NCI-H2171 (cell line): Measurements from ENCODE around the gene BCL6.
A peak's percentile ranks its signal among the peaks of the same experiment; 100 is the strongest.

ENCODE experiments used
- DNase-seq: peaks from one replicate; lab custom pipeline; 2025; lab: John Stamatoyannopoulos, UW

Gene BCL6

DNA sequence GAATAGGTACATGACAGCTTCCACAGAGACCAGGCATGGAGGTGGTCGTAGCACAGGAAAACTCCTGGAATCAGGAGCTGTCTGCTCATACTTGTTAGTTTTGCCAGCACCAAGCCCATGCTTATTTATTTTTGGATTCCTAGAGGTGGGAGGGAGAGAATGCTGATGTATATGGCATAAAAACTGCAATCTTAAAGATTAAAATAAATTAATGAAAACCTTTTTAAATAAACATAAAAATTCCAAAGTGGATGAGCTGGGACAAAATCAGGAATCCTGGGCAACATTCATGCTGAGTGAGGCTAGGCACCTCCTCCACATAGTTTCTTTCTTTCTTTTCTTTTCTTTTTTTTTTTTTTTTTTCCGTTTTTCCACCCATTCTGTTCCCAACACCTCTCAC lies 14.3 kb upstream of the BCL6 start:
- no peak for DNase-seq

DNA sequence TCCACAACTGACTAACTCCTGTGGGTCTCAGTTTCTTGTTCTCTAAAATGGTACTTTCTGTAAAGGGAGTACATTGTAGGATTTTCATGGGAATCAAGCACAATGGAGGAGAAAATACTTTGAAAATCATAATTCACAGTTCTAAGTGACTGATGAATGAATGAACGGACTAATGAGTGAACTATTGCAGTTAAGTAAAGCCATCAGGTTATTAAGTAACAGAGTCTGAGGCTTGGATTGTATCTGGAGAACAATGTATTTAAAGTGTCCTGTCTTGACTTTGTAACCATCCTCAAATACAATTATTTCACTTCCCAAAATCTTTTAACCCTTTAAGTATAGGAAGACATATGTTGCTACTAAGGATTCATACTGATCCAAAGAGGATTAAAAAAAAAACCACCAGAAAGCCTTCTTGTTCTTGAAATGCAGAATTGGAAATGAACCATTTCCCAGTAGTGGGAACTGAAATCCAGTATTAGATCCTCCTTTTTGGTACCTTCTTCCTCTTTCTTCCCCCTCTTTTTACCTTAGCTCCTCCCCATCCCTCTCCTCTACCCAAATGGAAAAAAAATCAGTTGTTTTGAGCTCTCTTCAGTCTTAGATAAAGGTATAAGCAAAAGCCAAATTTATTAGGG lies 13.2 kb upstream of the BCL6 start:
- no peak for DNase-seq

DNA sequence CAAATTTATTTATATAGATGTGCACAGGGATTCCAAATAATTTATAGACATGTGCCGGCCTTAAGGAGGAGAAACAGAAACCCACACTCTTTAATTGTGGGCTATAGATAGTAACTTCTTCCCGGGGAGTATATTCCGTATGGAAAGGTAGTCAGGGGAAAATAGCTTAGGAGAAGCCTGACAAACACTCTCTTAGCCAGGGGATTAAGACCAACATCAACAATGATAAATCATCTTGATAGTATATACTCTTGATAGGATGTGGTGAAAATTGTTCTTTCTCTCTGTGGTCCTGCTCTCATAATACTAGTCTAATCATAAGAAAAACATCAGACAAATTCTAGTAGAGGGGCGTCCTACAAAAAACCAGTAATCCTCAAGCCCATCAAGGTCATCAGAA lies 8.2 kb upstream of the BCL6 start:
- no peak for DNase-seq

DNA sequence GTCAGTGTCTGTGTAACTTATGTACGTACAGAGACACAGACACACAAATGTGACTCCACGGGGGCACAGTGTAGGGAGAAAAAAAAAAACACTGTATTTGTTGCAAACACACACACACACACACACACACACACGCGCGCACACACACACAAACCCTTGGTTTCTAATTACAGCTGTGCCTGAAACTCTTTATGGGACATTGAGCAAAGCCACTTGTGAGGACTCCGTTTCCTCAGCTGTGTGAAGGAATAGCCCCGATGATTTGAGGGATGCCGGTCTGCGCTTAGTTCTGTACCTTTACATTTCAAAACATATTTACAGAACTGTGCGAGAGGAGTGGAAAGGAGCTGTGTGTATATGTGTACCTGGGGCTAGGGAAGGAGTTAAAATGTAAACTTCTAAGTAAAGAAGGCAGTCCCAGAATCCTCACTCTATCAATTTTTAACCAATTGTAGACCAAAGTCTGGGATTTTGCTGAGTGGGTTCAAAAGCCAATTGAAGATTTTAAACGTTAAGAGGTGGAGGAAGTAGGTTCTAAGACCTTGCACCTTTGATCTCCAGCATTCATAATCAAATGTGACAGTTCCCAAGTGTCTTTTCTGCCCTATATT lies 5.3 kb upstream of the BCL6 start:
- DNase-seq, result no peak

DNA sequence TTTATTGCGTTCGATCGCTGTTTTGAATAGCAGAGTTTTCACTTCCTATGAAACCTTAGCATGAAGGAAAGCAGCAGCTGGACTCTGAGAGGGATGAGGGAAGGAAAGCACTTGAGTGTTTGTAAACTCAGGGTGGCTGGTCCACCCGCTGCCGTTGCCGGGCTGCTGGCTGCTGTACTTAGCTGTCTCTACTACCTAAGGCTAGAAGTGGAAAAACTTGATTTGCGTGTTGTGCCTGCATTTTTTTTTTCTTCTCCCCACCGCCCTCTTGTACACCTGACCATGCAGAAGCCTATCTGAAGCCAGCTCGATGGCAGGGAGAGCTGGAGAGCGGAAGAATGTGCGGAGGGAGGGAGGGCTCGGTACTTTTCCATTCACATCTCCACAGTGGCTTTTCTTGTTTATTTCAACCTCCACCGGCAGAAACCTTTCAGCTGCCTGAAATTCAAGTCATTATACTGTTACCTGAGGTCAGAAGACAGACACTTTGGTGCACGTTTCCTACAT lies 4.8 kb upstream of the BCL6 start:
- DNase-seq, result no peak

DNA sequence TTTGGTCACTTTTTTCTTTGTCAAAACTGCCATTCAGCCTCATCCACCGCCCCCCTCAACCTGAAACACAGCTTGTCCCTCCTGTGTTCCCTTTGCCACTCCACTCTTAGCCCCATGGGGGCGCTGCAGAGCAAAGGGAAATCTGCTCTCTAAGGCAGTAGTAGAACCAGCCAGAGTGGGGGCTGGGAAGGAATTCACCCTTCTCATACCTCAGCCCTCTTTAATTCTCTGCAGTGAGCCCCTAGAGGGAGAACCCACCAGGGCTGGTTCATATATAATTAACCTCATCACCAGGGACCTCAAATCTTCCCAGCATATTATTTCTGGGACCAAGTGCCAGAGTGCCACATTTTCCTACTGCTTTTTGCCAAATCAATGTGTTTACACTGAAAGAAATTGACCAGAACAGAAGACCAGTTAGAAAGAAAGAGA lies 2.8 kb upstream of the BCL6 start:
- peak; percentile 26 for DNase-seq

DNA sequence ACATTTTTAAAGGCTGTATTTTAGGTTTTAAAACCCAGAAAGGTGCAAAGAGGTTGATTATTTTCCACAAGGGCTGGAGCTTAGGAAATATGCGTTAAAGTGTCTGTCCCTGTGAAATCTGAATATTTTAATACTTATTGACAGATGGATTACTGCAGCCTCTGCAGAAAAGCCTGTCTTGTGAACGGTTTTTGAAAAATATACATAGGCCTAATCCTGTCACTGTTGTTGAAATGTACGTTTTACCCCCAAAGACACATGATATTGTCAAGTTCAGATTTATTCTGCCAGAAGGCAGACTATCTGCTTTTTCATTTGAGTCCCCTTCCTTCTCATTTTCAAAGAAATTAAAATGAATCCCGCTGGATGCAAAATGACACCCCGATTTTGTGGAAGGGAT lies 2.2 kb upstream of the BCL6 start:
- DNase-seq, result no peak

DNA sequence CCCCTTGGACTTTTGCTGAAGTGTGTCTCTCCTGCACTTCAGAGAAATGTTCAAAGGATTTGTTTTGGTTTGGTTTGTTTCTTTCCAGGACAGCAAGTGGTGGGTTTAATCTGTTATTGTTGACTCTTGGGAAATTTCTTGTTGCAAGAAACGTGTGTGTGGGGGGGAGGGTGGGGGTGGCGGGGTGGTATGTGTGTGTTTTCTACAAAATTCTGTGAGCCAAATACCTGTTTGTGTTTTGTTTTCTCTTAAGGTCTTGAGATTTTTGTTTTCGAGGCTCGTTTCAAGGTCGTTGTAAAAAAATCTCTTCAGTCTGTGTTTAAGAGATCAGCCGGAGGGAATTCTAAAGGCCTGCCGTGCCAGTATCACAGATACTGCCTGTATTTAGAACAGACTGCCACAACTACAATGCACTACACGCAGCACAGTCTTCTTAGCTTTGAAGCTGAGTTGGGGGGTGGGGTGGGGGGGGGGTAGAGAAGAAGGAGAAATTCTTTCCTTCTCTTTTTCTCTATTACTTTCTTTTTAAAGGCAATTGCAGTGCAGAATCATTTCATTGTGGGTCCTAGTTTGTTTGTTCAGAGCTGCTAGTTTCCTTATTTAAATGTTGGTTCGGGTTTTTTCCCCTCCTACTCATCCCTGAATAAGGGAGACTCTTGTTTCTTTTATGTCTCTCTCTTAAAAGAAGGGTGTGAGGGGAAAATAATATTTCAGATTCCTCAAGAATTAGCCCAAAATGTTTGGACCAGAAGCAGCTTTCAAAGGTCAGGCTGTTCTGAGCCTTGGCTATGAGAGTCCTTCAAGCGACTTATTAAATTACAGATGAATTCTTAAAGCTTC lies 1.4 kb upstream of the BCL6 start:
- no peak for DNase-seq

DNA sequence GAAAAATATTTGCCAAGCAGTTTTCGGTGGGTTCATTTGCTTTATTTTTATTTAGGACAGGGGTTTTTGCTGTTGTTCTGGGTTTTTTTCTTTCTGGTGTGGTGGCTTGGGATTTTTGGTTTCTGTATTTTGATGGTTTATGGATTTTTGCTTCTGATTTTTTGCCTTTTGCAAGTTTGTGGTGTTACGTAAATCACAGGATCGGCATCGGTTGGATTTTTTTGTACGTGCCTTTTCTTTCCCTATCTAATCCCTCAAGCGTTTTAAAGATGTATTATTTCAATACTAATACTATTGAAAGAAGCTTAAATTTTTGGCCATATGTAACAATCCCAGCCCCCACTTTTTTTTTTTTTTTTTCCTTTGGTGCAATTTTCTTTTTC lies 782 bp upstream of the BCL6 start:
- DNase-seq, result no peak

DNA sequence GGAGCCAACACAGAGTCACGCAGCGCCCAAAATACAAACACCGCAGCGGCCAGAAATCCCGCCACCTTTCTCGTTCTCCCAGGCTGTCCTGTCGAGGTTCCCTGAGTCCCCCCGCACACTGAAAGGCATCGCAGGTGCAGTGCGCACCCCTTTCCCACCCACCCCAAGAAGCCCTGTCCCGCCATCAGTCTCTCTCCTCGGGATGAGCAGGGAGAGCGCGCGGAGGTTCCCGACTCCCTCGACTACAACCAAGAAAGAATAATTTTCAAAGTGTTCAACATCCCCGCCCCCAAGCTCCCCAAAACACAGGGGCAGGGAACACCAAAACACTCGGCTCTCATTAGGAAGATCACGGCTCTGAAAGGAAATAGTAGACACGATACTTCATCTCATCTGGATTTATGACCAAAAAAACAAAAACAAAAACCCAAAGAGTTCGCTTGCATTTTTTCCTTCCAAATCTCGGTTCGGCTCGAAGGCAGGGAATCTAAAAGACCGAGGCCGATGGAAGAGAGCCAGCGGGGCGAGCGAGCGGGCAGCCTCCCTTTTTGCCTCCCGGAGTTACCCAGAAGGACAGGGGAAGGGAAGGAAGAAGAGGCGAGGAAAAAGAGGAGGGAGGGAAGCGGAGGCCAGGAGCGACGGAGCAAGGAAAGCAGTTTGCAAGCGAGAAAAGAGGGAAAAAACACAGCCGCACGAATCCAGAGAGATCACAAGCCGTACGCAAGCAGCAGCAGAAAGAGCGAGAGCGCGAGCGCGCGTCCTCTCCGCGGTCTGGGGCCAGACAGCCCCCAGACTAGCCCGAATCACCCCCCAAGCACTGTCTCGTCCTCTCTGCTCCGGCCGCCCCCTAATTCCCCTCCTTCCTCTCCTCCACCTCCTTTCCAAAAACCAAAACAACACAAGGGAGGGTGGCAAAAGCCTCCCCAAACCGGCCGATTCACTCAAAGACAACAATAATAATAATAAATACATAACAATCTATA lies 808 bp downstream of the BCL6 start:
- DNase-seq, result no peak

DNA sequence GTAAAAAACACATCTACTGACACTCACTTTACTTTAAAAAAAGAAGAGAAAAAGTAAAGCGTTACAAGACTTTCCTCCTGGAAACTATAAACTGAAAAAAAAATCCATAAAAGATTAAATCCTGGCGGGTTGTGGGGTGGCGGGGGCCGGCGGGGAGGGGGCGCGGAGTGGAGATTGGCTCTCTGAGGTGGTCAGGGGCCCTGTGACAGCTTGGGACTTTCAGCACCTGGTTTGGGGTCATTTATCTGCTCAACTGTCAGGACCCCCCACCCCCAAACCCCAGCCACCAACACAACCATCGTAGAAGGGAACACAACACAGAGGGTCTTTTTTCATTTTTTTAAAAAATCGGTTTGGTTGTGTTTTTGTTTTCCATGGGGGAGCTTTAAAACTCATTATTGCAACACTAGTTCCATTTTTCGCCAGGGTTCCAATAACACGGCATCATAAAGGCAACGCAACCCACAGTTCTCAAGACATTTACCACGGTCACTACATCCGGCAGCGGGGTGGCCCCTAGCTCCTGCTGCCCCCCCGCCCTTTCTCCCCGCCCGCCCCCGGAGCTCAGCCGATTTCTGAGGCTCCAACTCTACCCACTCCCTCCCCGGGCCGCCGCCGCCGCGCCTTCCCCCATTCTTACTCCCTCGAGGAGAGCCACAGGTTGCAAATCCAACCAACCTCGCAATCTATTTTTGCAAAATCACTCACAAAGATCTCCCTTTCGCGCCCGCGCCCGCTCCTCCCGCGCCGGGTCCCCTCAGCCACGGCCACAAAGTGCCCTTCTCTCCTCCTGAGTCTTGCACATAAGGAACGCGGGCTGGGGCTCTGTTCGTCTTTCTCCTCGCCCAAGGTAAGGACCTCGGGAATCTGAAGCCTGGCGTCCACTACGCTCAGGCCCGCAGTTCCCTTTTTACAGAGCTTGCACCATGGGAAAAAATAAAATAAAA lies 1.8 kb downstream of the BCL6 start:
- no peak for DNase-seq

DNA sequence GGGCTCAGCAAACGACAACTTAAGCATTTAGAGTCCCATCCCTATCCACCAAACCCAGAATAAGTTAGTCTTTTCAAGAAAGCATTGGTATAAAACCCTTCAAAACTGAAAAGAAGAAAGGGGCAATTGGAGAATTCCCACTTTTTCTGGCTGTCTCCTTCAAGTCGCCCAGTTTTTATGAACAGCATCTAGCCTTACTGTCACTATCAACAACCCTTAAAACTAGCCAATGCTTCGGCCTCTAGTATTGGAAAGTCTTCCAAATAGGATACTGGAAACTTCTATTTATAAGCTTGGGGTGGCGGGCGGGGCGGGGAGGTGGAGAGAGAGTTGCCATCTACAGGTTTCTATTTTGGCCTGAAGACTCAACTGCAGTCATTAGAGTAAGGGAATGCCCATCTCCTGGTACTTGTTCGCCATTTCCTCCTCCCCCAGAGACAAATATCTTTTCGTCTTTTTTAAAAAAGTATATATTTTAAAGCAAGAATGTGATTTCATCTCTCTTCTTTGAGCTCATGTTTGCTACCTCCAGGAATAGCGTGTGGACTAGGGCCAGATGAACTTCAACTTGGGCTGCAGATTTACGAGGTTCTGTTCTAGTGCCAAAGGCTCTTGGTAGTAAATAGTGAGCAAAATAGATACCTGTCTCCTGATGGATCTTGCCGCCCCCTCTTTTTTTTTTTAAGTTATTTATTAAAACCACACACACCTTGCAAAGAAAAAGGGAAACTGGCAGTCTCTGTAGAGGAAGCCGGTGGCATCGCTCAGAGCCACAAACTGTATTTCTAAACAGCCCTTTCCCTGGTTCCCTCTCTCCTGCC lies 2.7 kb downstream of the BCL6 start:
- no peak for DNase-seq

DNA sequence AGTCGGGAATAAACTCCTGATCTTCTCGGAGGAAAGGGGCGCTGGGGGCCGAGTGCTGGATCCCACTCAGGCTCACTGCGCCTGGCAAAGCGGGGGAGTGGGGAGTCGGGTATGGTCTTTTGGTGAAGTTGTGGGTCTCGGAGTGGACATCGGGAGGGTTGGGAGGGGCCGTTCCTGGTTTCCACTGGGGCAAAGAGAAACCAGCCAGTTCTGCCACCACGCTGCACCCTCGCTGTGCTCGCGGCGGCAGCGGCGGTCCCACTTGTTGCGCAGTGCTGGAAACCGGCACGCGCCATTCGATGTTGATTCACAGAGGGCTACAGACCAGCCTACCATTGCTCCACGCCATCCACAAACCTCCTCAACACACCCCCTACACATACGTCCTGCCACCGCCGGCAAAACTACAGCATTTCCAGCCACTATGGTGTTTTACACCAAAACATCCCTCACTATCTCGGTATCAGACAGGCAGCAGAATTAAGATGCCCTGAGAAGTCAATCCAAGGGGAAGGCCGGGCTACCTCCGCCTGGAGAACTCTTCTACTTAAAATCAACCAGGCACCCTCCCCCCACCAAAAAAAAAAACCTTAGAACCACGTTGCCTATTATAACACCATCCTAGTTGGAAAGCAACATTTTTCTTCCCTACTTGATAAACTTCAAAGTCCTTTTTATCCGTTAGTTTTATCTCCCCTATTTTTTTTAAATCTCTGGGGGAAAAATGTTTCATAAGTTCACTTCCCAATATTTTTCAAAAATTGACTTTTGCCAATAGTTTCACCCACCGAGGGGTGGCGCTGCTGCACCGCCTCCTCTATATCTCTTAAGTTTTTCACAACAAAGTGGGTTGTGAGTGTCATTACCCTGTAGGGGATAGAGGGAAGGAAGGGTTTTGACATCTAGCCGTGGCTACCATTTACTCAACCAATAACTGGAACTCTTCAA lies 3.6 kb downstream of the BCL6 start:
- no peak for DNase-seq

DNA sequence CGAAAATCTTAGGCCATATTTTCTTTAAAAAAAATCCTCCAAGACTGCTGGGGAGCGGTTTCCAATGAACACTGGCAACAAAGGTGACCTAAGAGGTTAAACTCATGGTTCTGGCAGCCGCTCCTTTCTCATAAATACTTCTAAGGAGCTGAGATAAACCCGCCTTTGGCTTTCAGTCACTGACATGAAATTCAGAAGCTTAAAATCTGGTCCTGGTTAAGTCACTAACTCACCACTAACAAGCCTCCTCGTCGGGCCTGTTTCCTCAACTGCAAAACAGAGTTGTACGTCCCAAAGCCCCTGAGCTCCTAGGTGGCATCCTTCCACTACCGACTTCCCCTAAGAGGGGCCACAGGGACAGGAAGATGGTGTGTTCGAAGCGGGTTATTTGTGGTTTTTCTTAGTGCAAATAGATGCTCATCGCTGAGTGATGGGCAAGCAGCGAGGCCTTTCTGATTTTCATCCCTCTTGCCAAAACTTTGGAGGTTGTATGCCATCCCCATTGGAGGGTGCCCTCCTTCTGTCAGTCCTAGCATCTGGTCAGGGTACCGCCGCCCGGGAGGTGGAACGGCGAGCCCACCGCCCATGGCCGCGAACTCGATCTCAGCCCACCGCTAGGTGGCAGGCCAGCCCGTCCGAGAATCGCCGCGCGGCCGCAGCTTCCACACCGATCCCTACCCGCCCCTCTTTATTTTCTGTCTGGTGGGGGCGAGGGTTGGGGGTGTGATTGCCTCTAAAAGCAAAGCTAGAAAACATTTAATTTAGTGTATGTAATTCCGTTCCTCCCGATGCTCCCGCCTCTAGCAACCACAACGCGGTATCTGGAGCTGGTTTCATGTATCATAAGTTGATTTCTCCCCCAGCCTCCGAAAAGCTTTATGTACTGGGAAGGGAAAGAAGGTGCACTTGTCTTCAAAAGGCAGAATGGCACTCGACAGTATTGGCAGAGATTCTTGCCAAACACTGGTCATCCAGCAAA lies 4.6 kb downstream of the BCL6 start:
- DNase-seq, result no peak

DNA sequence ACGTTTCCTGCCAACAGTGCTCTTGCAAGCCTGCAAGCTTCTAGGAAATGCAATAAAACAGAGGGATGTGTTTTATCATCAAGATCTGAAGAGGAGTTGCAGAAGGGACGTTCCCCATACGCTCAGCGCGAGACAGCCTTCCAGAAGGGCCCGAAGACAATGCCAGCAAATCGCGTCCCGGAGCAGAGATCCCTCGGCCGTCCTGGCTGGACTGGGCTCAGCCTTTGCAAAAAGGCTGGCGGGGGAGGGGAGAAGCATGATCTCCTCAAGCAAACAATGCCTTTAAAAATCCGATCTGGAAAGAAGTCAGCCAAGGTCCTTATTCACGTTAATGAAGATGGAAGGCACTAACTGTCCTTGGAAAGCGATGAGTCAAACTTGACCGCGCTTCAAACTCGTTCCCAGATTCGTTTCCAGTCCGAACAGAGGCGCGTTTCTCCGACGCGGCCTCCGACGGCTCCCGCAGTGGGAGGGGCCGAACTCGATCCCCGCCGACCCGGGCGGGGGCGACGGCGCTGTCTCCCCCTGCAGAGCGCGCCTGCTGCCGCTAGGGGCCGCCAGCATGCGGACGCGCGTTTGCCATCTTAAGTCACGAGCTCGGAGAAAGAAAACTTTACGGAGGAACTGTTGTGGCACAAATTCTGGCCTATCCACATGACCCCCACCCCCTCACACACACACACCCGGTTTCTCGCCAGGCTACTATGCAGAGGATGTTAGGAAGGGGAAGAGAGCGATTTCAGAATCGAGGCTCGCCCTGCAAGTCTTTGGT lies 5.5 kb downstream of the BCL6 start:
- DNase-seq, result peak; percentile 43

DNA sequence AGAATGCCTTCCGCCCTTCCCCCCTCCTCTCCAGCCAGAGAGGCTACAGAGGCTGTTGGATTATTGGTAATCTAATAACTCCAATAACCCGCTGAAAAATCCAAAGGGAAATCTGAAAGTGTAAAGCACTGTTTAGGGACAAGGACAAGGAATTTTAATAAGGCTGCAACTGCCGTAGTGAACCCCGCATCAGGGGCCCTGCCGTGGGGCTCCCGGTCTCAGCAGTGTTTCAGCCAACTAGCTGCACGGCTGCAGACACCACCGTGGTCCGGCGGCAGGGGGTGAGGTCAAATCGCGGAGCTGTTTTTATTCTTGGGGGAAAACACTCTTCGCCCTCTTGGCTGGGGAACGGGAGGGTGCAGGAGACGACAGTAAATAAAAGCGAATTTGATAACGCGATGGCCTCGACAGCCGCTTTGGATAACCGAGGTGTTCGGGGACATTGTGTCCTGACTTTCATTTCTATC lies 6.1 kb downstream of the BCL6 start:
- DNase-seq, result no peak
